ENCODE data around the gene SLC35G3. TPM values are rescaled to one million over a fixed set of nuclear protein-coding genes. Genes with fewer than 3 reads are reported as not detected.

Gene SLC35G3
- total and polyA plus RNA-seq, 2 donors (not counting 1 experiment from before 2014, with no cell fraction given): not detected

GRCh38 chr17:35218915-35219314 lies 24.7 kb upstream of the SLC35G3 start:
- Histone ChIP-seq H3K4me2 (ENCODE audit: extremely low read depth, insufficient read depth, low read length) (no peak overlapping the region), H3K9ac (ENCODE audit: insufficient read depth, low read length) (no peak overlapping the region), H3K4me3 (replicated peaks in 1 of 4; ENCODE audit: control extremely low read depth in 1 of 4, insufficient read depth in 1 of 4, low read depth in 3 of 4, low read length in 4 of 4) (no peak overlapping the region), H3K79me2 (ENCODE audit: control insufficient read depth, insufficient read depth, low read length) (no peaks in the 10 kb centered on the region), H3K27me3 (ENCODE audit: control insufficient read depth, insufficient read depth, low read length) (peaks cover 2% of the 10 kb centered on the region), H3K36me3 (ENCODE audit: control insufficient read depth, insufficient read depth, low read length) (no peaks in the 10 kb centered on the region), H3K27ac (ENCODE audit: insufficient read depth, low read length) (no peak overlapping the region), H3K9me3 (ENCODE audit: control insufficient read depth, insufficient read depth, low read depth, low read length) (no peaks in the 10 kb centered on the region), H3K4me1 (ENCODE audit: control insufficient read depth, extremely low read depth, insufficient read depth, low read length) (no peaks in the 10 kb centered on the region), H2AFZ (ENCODE audit: low read length) (no peak overlapping the region), H4K20me1 (ENCODE audit: control insufficient read depth, extremely low read depth, insufficient read depth, low read length) (no peaks in the 10 kb centered on the region)
- DNase-seq (ENCODE audit: low read depth in 2 of 2): no peak
- TF ChIP-seq EZH2 (IDR thresholded peaks at IDR 0.05; ENCODE audit: low read length, missing control alignments): no peak
- TF ChIP-seq, protein P1, sequence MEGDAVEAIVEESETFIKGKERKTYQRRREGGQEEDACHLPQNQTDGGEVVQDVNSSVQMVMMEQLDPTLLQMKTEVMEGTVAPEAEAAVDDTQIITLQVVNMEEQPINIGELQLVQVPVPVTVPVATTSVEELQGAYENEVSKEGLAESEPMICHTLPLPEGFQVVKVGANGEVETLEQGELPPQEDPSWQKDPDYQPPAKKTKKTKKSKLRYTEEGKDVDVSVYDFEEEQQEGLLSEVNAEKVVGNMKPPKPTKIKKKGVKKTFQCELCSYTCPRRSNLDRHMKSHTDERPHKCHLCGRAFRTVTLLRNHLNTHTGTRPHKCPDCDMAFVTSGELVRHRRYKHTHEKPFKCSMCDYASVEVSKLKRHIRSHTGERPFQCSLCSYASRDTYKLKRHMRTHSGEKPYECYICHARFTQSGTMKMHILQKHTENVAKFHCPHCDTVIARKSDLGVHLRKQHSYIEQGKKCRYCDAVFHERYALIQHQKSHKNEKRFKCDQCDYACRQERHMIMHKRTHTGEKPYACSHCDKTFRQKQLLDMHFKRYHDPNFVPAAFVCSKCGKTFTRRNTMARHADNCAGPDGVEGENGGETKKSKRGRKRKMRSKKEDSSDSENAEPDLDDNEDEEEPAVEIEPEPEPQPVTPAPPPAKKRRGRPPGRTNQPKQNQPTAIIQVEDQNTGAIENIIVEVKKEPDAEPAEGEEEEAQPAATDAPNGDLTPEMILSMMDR (conservative IDR thresholded peaks at IDR 0.05 in 1 of 2, IDR thresholded peaks at IDR 0.05 in 1 of 2; ENCODE audit: low read depth in 1 of 2, low read length in 2 of 2): no peak

GRCh38 chr17:35217107-35217506 lies 22.9 kb upstream of the SLC35G3 start:
- Histone ChIP-seq H3K36me3 (ENCODE audit: control insufficient read depth, insufficient read depth, low read length) (no peaks in the 10 kb centered on the region), H3K9me3 (ENCODE audit: control insufficient read depth, insufficient read depth, low read depth, low read length) (no peaks in the 10 kb centered on the region), H3K79me2 (ENCODE audit: control insufficient read depth, insufficient read depth, low read length) (no peaks in the 10 kb centered on the region), H3K4me2 (ENCODE audit: extremely low read depth, insufficient read depth, low read length) (no peak overlapping the region), H3K4me3 (replicated peaks in 1 of 4; ENCODE audit: control extremely low read depth in 1 of 4, insufficient read depth in 1 of 4, low read depth in 3 of 4, low read length in 4 of 4) (no peak overlapping the region), H3K27me3 (ENCODE audit: control insufficient read depth, insufficient read depth, low read length) (peaks cover 2% of the 10 kb centered on the region), H3K27ac (ENCODE audit: insufficient read depth, low read length) (no peak overlapping the region), H3K9ac (ENCODE audit: insufficient read depth, low read length) (no peak overlapping the region), H4K20me1 (ENCODE audit: control insufficient read depth, extremely low read depth, insufficient read depth, low read length) (no peaks in the 10 kb centered on the region), H3K4me1 (ENCODE audit: control insufficient read depth, extremely low read depth, insufficient read depth, low read length) (no peaks in the 10 kb centered on the region), H2AFZ (ENCODE audit: low read length) (no peak overlapping the region)
- DNase-seq (ENCODE audit: low read depth in 2 of 2): no peak
- TF ChIP-seq EZH2 (IDR thresholded peaks at IDR 0.05; ENCODE audit: low read length, missing control alignments): no peak
- TF ChIP-seq, protein P1 (conservative IDR thresholded peaks at IDR 0.05 in 1 of 2, IDR thresholded peaks at IDR 0.05 in 1 of 2; ENCODE audit: low read depth in 1 of 2, low read length in 2 of 2): no peak

DNA sequence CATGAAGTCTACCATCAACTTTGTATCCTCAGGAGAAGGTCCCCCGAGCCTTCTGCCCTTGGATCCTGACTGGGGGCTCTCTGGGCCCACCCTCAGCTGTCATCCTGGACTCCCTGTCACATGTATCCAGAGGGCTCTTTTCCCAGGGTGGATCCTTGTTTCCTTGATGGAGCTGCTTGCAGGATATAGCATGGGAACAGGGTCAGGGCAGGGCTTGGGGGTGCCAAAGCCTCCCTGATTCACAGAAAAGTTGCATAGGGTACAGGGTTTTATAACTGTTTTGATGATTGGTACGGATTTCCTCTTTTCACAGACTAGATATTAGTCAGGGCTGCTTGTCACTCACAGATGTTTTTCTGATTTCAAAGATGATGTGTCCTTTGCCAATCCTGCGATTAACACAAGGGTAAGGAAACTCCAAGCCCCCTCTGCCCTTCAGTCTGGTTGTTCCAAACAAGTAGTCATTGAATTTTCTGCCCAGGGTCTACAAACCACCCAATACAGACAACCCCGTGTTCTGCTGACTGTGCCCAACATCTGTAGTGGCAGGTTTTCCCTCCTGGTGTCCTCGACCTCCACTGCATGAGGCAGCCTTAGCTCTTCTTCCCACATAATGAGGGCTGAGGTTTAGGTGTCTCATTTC lies 20.6 kb upstream of the SLC35G3 start:
- Histone ChIP-seq H3K4me3 (replicated peaks in 1 of 4; ENCODE audit: control extremely low read depth in 1 of 4, insufficient read depth in 1 of 4, low read depth in 3 of 4, low read length in 4 of 4) (no peak overlapping the region), H3K9ac (ENCODE audit: insufficient read depth, low read length) (no peak overlapping the region)

More for the DNA sequence above, 20.6 kb upstream of the SLC35G3 start:
- no peak overlapping the region for H3K27ac ChIP-seq (ENCODE audit: insufficient read depth, low read length)
- DNase-seq (ENCODE audit: low read depth in 2 of 2): no peak
- no peaks in the 10 kb centered on the region for H3K4me1 ChIP-seq (ENCODE audit: control insufficient read depth, extremely low read depth, insufficient read depth, low read length)
- H4K20me1 ChIP-seq (ENCODE audit: control insufficient read depth, extremely low read depth, insufficient read depth, low read length): no peaks in the 10 kb centered on the region
- no peaks in the 10 kb centered on the region for H3K9me3 ChIP-seq (ENCODE audit: control insufficient read depth, insufficient read depth, low read depth, low read length)
- TF ChIP-seq, protein P1 (conservative IDR thresholded peaks at IDR 0.05 in 1 of 2, IDR thresholded peaks at IDR 0.05 in 1 of 2; ENCODE audit: low read depth in 1 of 2, low read length in 2 of 2): no peak
- no peak for TF ChIP-seq EZH2 (IDR thresholded peaks at IDR 0.05; ENCODE audit: low read length, missing control alignments)
- no peaks in the 10 kb centered on the region for H3K36me3 ChIP-seq (ENCODE audit: control insufficient read depth, insufficient read depth, low read length)
- H3K27me3 ChIP-seq (ENCODE audit: control insufficient read depth, insufficient read depth, low read length): peaks cover 2% of the 10 kb centered on the region
- H2AFZ ChIP-seq (ENCODE audit: low read length): no peak overlapping the region
- H3K4me2 ChIP-seq (ENCODE audit: extremely low read depth, insufficient read depth, low read length): no peak overlapping the region
- H3K79me2 ChIP-seq (ENCODE audit: control insufficient read depth, insufficient read depth, low read length): no peaks in the 10 kb centered on the region
